Cardiac muscle cell (in vitro differentiated cells and primary cell): ENCODE data around the gene AK4. TPM values are rescaled to one million over a fixed set of nuclear protein-coding genes. Genes with fewer than 3 reads are reported as not detected.

Source experiments
- DNase-seq, 2 donors: peaks; one replicate each; pipeline versions ENCODE4 v3.0.0 to v3.0.0-alpha.2; 2010 to 2017; ENCODE audit warnings: low read depth in 1 of 2, low spot score in 1 of 2
- H3K27ac ChIP-seq: fragments of 200-600 bp; sonication (generic); 2 replicates; pipeline ENCODE4 v1.5.1; 2016
- H3K27me3 ChIP-seq: fragments of 200-600 bp; sonication (generic); 2 replicates; pipeline ENCODE4 v1.6.0; 2016; ENCODE audit warnings: control low read depth
- H3K36me3 ChIP-seq: fragments of 200-600 bp; sonication (generic); 2 replicates; pipeline ENCODE4 v1.5.1; 2016; ENCODE audit warnings: control low read depth
- H3K4me1 ChIP-seq: fragments of 200-600 bp; sonication (generic); 2 replicates; pipeline ENCODE4 v1.8.1; 2017; ENCODE audit warnings: low read depth, mild to moderate bottlenecking, mixed run types
- H3K4me3 ChIP-seq: fragments of 200-600 bp; sonication (generic); 2 replicates; pipeline ENCODE4 v1.5.1; 2016; ENCODE audit warnings: mild to moderate bottlenecking
- H3K9me3 ChIP-seq: fragments of 200-600 bp; sonication (generic); 2 replicates; pipeline ENCODE4 v1.5.1; 2017; ENCODE audit warnings: low read depth, mild to moderate bottlenecking, control low read depth
- polyA plus RNA-seq: library from polyadenylated mRNA; unstranded; fragments of >200 nt; fragmentation: Nextera tagmentation; extraction: Ambion mirVana; gene quantifications from 2 replicates; pipeline ENCODE4 v1.2.1, GENCODE V29; 2016
- total RNA-seq: library from RNA; depleted of rRNA; stranded (reverse); fragments of >200 nt; gene quantifications from 2 replicates; pipeline ENCODE4 v1.2.3, GENCODE V29; 2016
- TF ChIP-seq, protein P1 (sequence below): IDR thresholded peaks from 2 replicates; pipeline ENCODE4 v1.5.1; 2012; ENCODE audit warnings: low read depth, mild to moderate bottlenecking, low read length

Gene AK4
- total and polyA plus RNA-seq, 2 experiments from 2014 or later: 93.1 to 133 TPM

DNA sequence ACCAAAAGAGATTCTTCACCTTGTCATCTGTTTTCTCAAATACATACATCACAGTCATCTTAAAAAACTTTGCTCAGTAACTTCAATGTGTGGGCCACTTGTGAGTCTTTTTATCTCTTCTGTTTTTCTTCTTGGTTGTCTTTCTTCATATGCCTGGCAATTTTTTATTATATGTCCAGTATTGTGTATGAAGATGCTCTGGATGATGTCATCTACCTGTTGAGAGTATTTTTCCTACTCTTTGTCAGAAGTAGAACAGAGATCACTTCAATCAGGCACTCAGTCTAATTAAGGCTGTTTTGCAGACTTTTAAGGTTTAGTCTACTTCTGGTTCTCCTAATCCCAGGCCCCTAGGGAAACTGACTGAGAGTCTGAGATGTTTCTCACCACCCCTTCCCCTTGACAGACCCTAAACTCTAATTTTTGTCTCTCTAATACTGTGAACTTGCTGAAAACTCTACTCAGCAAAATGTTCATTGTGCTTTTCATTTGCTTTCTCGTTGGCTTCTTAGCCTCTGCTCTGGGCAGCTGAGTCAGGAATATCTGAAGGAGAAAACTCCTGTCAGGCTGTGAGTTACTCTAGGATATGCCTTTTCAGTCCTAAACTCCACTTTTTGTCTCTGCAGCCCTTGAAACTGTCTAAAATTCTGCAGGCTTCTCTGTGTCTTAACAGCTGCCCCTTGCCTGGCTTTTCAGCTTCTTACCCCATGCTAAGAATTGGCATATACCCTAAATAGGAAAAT, 128.4 kb downstream of the AK4 start:
- TF ChIP-seq, protein P1, sequence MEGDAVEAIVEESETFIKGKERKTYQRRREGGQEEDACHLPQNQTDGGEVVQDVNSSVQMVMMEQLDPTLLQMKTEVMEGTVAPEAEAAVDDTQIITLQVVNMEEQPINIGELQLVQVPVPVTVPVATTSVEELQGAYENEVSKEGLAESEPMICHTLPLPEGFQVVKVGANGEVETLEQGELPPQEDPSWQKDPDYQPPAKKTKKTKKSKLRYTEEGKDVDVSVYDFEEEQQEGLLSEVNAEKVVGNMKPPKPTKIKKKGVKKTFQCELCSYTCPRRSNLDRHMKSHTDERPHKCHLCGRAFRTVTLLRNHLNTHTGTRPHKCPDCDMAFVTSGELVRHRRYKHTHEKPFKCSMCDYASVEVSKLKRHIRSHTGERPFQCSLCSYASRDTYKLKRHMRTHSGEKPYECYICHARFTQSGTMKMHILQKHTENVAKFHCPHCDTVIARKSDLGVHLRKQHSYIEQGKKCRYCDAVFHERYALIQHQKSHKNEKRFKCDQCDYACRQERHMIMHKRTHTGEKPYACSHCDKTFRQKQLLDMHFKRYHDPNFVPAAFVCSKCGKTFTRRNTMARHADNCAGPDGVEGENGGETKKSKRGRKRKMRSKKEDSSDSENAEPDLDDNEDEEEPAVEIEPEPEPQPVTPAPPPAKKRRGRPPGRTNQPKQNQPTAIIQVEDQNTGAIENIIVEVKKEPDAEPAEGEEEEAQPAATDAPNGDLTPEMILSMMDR: no peak
- no peak for DNase-seq
- peaks cover 55% of the 10 kb centered on the region for H3K4me1 ChIP-seq
- no peaks in the 10 kb centered on the region for H3K9me3 ChIP-seq
- H3K27ac ChIP-seq: peak overlapping the region; percentile 99
- no peaks in the 10 kb centered on the region for H3K27me3 ChIP-seq
- H3K4me3 ChIP-seq: no peak overlapping the region
- peaks cover 3% of the 10 kb centered on the region for H3K36me3 ChIP-seq

DNA sequence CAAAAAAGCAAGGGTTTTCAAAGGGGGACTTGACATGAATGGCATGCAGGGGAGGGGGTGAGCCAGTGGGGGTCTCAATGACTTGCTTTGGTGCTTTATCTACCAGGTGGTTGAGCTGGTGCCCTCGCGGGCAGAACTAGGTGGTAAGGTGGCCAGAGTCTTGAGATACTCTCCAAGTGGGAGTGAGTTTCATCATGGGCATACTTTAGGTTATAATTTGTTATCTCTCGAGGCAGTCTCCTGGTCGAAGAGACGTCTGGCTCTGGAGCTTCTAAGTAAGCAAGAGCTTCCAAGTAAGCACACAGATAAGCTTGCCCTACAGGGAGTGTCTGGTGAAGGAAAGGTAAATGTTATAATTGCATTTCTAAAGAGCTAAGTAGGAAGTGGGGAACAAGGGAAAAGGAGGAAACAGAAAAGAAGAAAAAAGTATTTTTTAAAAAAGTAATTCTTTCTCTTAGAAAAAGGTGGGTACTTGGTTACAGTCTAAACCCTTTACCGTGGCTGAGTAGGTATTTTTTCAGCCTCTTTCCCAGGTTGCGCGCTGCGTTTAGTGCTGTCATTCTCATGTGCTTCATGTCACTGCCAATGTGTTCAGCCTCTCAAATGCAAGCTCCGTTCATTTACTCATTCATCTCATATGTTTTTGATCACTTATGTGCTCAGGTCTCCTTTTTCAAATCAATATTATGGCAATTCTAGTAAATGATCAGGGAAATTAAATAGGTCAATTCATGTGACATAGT, 129.8 kb downstream of the AK4 start:
- Histone ChIP-seq H3K27ac (peak overlapping the region; percentile 99), H3K27me3 (no peaks in the 10 kb centered on the region), H3K36me3 (peaks cover 3% of the 10 kb centered on the region), H3K4me1 (peaks cover 69% of the 10 kb centered on the region), H3K4me3 (peak overlapping the region; percentile 20), H3K9me3 (no peaks in the 10 kb centered on the region)
- DNase-seq: peak in 1 of 2 donors; percentile 32
- TF ChIP-seq, protein P1: no peak

DNA sequence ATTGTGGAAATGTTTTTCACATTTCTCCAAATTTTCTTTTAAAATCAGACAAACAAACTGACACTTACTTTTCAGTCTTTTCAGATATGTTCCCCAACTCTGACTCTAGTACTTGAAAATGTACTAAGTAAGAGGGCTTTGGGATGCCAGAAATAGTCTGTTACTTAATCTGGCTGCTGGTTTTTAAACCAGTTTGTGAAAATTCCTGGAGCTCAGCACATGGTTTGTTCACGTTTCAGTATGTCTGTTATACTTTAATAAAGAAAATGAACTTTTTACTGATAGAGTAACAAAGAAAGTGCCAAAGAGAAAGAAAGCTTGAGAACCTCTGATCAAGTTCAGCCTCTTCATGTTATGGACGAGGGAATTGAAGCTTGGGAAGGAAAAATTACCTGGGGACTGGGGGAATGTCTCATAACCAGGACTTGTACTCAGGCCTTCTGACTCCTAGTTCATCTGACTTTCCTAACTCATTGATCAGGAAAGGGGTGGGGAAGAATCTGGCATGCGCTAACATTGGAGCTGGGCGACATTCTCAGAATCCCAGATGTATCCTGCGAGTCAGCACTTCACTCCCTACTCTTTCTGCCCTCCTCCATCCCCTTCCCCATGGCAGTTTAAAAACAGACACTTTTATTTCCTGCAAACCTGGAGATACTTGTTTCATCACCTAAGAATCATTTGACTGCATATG, 130.5 kb downstream of the AK4 start:
- Histone ChIP-seq H3K36me3 (peaks cover 3% of the 10 kb centered on the region), H3K4me3 (peak overlapping the region; percentile 20), H3K9me3 (no peaks in the 10 kb centered on the region), H3K27me3 (no peaks in the 10 kb centered on the region), H3K4me1 (peaks cover 74% of the 10 kb centered on the region), H3K27ac (peak overlapping the region; percentile 99)
- DNase-seq: peak; percentile 8 to 68
- TF ChIP-seq, protein P1: no peak

DNA sequence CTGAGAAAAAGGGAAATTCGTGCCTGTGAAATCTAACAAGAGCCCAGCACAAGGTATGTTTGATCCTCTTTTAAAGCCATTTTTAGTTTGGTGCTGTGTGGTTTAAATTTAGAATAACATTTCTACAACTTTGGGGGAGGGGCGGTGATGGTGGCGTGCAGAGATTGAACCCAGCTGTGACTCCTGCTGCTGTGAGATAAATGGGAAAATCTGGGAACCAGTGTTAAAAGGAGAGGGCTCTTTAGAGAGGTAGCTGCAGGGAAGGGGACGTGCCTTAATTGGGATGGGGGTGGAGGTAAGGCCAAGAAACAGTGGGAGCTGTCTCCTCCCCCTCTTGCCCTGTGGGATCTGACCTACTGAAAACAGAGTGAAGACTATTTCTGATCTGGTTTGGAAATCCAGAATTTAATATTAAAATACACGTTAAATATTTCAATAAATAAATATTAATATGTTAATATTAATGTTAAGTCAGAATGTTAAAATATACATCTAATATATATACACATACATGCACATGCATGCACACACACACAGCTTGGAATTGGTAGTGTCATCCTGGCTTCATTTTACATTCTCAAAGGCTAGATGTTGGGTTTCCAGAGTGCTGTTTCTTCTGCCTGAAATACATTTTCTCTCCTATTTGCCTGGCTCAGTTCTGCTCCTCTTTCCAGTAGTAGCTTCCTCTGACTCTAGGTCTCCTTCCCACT, 131.2 kb downstream of the AK4 start:
- TF ChIP-seq, protein P1: no peak
- DNase-seq: peak; percentile 8 to 86
- Histone ChIP-seq H3K27me3 (no peaks in the 10 kb centered on the region), H3K4me1 (peaks cover 81% of the 10 kb centered on the region), H3K36me3 (peaks cover 3% of the 10 kb centered on the region), H3K4me3 (peak overlapping the region; percentile 20), H3K27ac (peak overlapping the region; percentile 99), H3K9me3 (no peaks in the 10 kb centered on the region)

Other genes with a start within 250 kb of the AK4 start
- gene JAK1, start 181.7 kb upstream of the AK4 start, total RNA-seq: 41.3 and 52.7 TPM in 2 replicates
- 24.9 and 29.6 TPM in 2 replicates for gene JAK1, start 181.7 kb upstream of the AK4 start, polyA plus RNA-seq
- gene DNAJC6, start 161.3 kb downstream of the AK4 start, total RNA-seq: 39.7 and 54.5 TPM in 2 replicates
- gene DNAJC6, start 161.3 kb downstream of the AK4 start, polyA plus RNA-seq: 26.0 and 48.1 TPM in 2 replicates